Measurements from ENCODE around the gene KCNJ18. TPM values are rescaled to one million over a fixed set of nuclear protein-coding genes. Genes with fewer than 3 reads are reported as not detected.
"Not testable (repeated sequence)": the region's sequence is repeated elsewhere in the genome, so short reads cannot be mapped to it uniquely, and the experiment has no call there.

The KCNJ18 gene
- total RNA-seq, 1 experiment from 2014 or later, result not detected

- BruUV-seq (replicated peaks); intact Hi-C loops (cut with micrococcal nuclease; ENCODE audit: unreplicated experiment); H3K36me3 ChIP-seq (ENCODE audit: control insufficient read depth, insufficient read depth, low read length); H3K9me3 ChIP-seq; H3K4me3 ChIP-seq (ENCODE audit: low read depth, low read length); H3K4me3 Mint-ChIP-seq (ENCODE audit: unreplicated experiment); H3K27me3 Mint-ChIP-seq (ENCODE audit: insufficient read depth, unreplicated experiment); H3K4me1 ChIP-seq; H3K4me1 Mint-ChIP-seq (ENCODE audit: low read depth, unreplicated experiment); DNase-seq; CTCF ChIA-PET; H3K9me3 Mint-ChIP-seq (ENCODE audit: unreplicated experiment); H3K27ac Mint-ChIP-seq (ENCODE audit: unreplicated experiment); POLR2A ChIA-PET; H3K27me3 ChIP-seq (replicated peaks; ENCODE audit: control insufficient read depth, insufficient read depth, low read length); H3K36me3 Mint-ChIP-seq (ENCODE audit: insufficient read depth, unreplicated experiment): not testable (repeated sequence)
These were observed 4.7 kb downstream of the KCNJ18 start for GRCh38 chr17:21696842-21697507.

- H3K36me3 Mint-ChIP-seq (ENCODE audit: insufficient read depth, unreplicated experiment); H3K36me3 ChIP-seq (ENCODE audit: control insufficient read depth, insufficient read depth, low read length); H3K4me1 ChIP-seq; H3K27me3 ChIP-seq (replicated peaks; ENCODE audit: control insufficient read depth, insufficient read depth, low read length); H3K4me1 Mint-ChIP-seq (ENCODE audit: low read depth, unreplicated experiment); H3K27me3 Mint-ChIP-seq (ENCODE audit: insufficient read depth, unreplicated experiment); H3K4me3 Mint-ChIP-seq (ENCODE audit: unreplicated experiment); POLR2A ChIA-PET; CTCF ChIA-PET; intact Hi-C loops (cut with micrococcal nuclease; ENCODE audit: unreplicated experiment); H3K9me3 Mint-ChIP-seq (ENCODE audit: unreplicated experiment); H3K4me3 ChIP-seq (ENCODE audit: low read depth, low read length); BruUV-seq (replicated peaks); H3K27ac Mint-ChIP-seq (ENCODE audit: unreplicated experiment); H3K9me3 ChIP-seq: not testable (repeated sequence)
- peak in 1 of 2 experiments; percentile 30 for DNase-seq
These were observed 5.2 kb downstream of the KCNJ18 start for GRCh38 chr17:21697508-21697860.

- peak in 1 of 2 experiments; percentile 22 for DNase-seq
- H3K4me3 Mint-ChIP-seq (ENCODE audit: unreplicated experiment); intact Hi-C loops (cut with micrococcal nuclease; ENCODE audit: unreplicated experiment); BruUV-seq (replicated peaks); H3K9me3 ChIP-seq; H3K9me3 Mint-ChIP-seq (ENCODE audit: unreplicated experiment); H3K27me3 Mint-ChIP-seq (ENCODE audit: insufficient read depth, unreplicated experiment); H3K36me3 Mint-ChIP-seq (ENCODE audit: insufficient read depth, unreplicated experiment); POLR2A ChIA-PET; H3K4me1 Mint-ChIP-seq (ENCODE audit: low read depth, unreplicated experiment); H3K36me3 ChIP-seq (ENCODE audit: control insufficient read depth, insufficient read depth, low read length); H3K27me3 ChIP-seq (replicated peaks; ENCODE audit: control insufficient read depth, insufficient read depth, low read length); H3K27ac Mint-ChIP-seq (ENCODE audit: unreplicated experiment); CTCF ChIA-PET; H3K4me1 ChIP-seq; H3K4me3 ChIP-seq (ENCODE audit: low read depth, low read length): not testable (repeated sequence)
These were observed 6.2 kb downstream of the KCNJ18 start for GRCh38 chr17:21698437-21699075.

GRCh38 chr17:21699124-21699523 lies 6.8 kb downstream of the KCNJ18 start:
- DNase-seq, result peak in 1 of 2 experiments; percentile 2
- H3K9me3 ChIP-seq; CTCF ChIA-PET; H3K27me3 Mint-ChIP-seq (ENCODE audit: insufficient read depth, unreplicated experiment); BruUV-seq (replicated peaks); H3K36me3 ChIP-seq (ENCODE audit: control insufficient read depth, insufficient read depth, low read length); H3K27me3 ChIP-seq (replicated peaks; ENCODE audit: control insufficient read depth, insufficient read depth, low read length); H3K9me3 Mint-ChIP-seq (ENCODE audit: unreplicated experiment); H3K36me3 Mint-ChIP-seq (ENCODE audit: insufficient read depth, unreplicated experiment); H3K4me1 Mint-ChIP-seq (ENCODE audit: low read depth, unreplicated experiment); H3K4me3 ChIP-seq (ENCODE audit: low read depth, low read length); H3K4me3 Mint-ChIP-seq (ENCODE audit: unreplicated experiment); POLR2A ChIA-PET; intact Hi-C loops (cut with micrococcal nuclease; ENCODE audit: unreplicated experiment); H3K4me1 ChIP-seq; H3K27ac Mint-ChIP-seq (ENCODE audit: unreplicated experiment): not testable (repeated sequence)

- DNase-seq, result peak in 1 of 2 experiments; percentile 19
- H3K36me3 ChIP-seq (ENCODE audit: control insufficient read depth, insufficient read depth, low read length); H3K27me3 Mint-ChIP-seq (ENCODE audit: insufficient read depth, unreplicated experiment); H3K4me1 ChIP-seq; H3K27me3 ChIP-seq (replicated peaks; ENCODE audit: control insufficient read depth, insufficient read depth, low read length); H3K27ac Mint-ChIP-seq (ENCODE audit: unreplicated experiment); H3K9me3 Mint-ChIP-seq (ENCODE audit: unreplicated experiment); H3K9me3 ChIP-seq; CTCF ChIA-PET; POLR2A ChIA-PET; H3K4me3 Mint-ChIP-seq (ENCODE audit: unreplicated experiment); intact Hi-C loops (cut with micrococcal nuclease; ENCODE audit: unreplicated experiment); H3K4me1 Mint-ChIP-seq (ENCODE audit: low read depth, unreplicated experiment); H3K4me3 ChIP-seq (ENCODE audit: low read depth, low read length); BruUV-seq (replicated peaks); H3K36me3 Mint-ChIP-seq (ENCODE audit: insufficient read depth, unreplicated experiment): not testable (repeated sequence)
These were observed 7.4 kb downstream of the KCNJ18 start for GRCh38 chr17:21699573-21700236.

GRCh38 chr17:21701090-21701489 lies 8.8 kb downstream of the KCNJ18 start:
- BruUV-seq (replicated peaks); H3K4me3 Mint-ChIP-seq (ENCODE audit: unreplicated experiment); H3K27me3 ChIP-seq (replicated peaks; ENCODE audit: control insufficient read depth, insufficient read depth, low read length); H3K36me3 Mint-ChIP-seq (ENCODE audit: insufficient read depth, unreplicated experiment); H3K4me1 Mint-ChIP-seq (ENCODE audit: low read depth, unreplicated experiment); intact Hi-C loops (cut with micrococcal nuclease; ENCODE audit: unreplicated experiment); H3K36me3 ChIP-seq (ENCODE audit: control insufficient read depth, insufficient read depth, low read length); H3K9me3 ChIP-seq; H3K4me1 ChIP-seq; POLR2A ChIA-PET; H3K27me3 Mint-ChIP-seq (ENCODE audit: insufficient read depth, unreplicated experiment); H3K9me3 Mint-ChIP-seq (ENCODE audit: unreplicated experiment); H3K4me3 ChIP-seq (ENCODE audit: low read depth, low read length); CTCF ChIA-PET; H3K27ac Mint-ChIP-seq (ENCODE audit: unreplicated experiment): not testable (repeated sequence)
- peak in 1 of 2 experiments; percentile 20 for DNase-seq

- H3K36me3 Mint-ChIP-seq (ENCODE audit: insufficient read depth, unreplicated experiment); CTCF ChIA-PET; POLR2A ChIA-PET; H3K4me1 Mint-ChIP-seq (ENCODE audit: low read depth, unreplicated experiment); H3K27me3 ChIP-seq (replicated peaks; ENCODE audit: control insufficient read depth, insufficient read depth, low read length); H3K9me3 Mint-ChIP-seq (ENCODE audit: unreplicated experiment); H3K27me3 Mint-ChIP-seq (ENCODE audit: insufficient read depth, unreplicated experiment); H3K4me3 Mint-ChIP-seq (ENCODE audit: unreplicated experiment); H3K36me3 ChIP-seq (ENCODE audit: control insufficient read depth, insufficient read depth, low read length); BruUV-seq (replicated peaks); H3K4me1 ChIP-seq; intact Hi-C loops (cut with micrococcal nuclease; ENCODE audit: unreplicated experiment); H3K4me3 ChIP-seq (ENCODE audit: low read depth, low read length); H3K9me3 ChIP-seq; H3K27ac Mint-ChIP-seq (ENCODE audit: unreplicated experiment): not testable (repeated sequence)
- peak in 1 of 2 experiments; percentile 12 for DNase-seq
These were observed 9.7 kb downstream of the KCNJ18 start for GRCh38 chr17:21702029-21702428.
